Caco-2 (cell line): ENCODE data around the gene EAF1. TPM values are rescaled to one million over a fixed set of nuclear protein-coding genes. Genes with fewer than 3 reads are reported as not detected.

Source experiments
- BruUV-seq: library from RNA; stranded (reverse); fragments of 400-500 nt; replicated peaks from 2 replicates; lab custom pipeline; 2021; lab: Mats Ljungman, UMichigan
- CTCF ChIA-PET: fragments of 300-600 bp; sonication (Branson Sonifier 250); formaldehyde crosslinking; loops from one replicate; lab custom pipeline; 2022; ENCODE audit warnings: antibody characterized with exemption; lab: Charles Lee
- POLR2A ChIA-PET: fragments of 300-600 bp; sonication (Branson Sonifier 250); formaldehyde crosslinking; loops from one replicate; lab custom pipeline; 2022; ENCODE audit warnings: antibody characterized with exemption; lab: Charles Lee
- DNase-seq, 2 experiments: peaks; one replicate each; pipeline versions ENCODE4 v3.0.0 to v3.0.0-alpha.2; 2020 to 2022
- H3K27me3 ChIP-seq: replicated peaks from 2 replicates; pipeline ENCODE4 v1.6.0; 2011; ENCODE audit warnings: low read length; ENCODE audit not compliant: control insufficient read depth, insufficient read depth
- H3K36me3 ChIP-seq: 2 replicates; pipeline ENCODE4 v1.5.1; 2011; ENCODE audit warnings: low read length; ENCODE audit not compliant: control insufficient read depth, insufficient read depth
- H3K4me1 ChIP-seq: fragments of 250-450 bp; sonication (Bioruptor Pico); 2 replicates; pipeline ENCODE4 v1.5.1; 2020; ENCODE audit warnings: mild to moderate bottlenecking
- H3K4me3 ChIP-seq: 2 replicates; pipeline ENCODE4 v1.5.1; 2011; ENCODE audit warnings: low read depth, mild to moderate bottlenecking, control low read depth, low read length
- H3K9me3 ChIP-seq: fragments of 250-450 bp; sonication (Bioruptor Pico); 2 replicates; pipeline ENCODE4 v1.5.1; 2020; ENCODE audit warnings: mild to moderate bottlenecking, moderate library complexity
- H3K27ac Mint-ChIP-seq: one replicate; pipeline ENCODE4 v1.8.0; 2022; ENCODE audit warnings: mixed read lengths; ENCODE audit not compliant: unreplicated experiment
- H3K27me3 Mint-ChIP-seq: one replicate; pipeline ENCODE4 v1.8.0; 2022; ENCODE audit warnings: mixed read lengths; ENCODE audit not compliant: insufficient read depth, unreplicated experiment
- H3K36me3 Mint-ChIP-seq: one replicate; pipeline ENCODE4 v1.8.0; 2022; ENCODE audit warnings: mild to moderate bottlenecking, mixed read lengths; ENCODE audit not compliant: insufficient read depth, unreplicated experiment
- H3K4me1 Mint-ChIP-seq: one replicate; pipeline ENCODE4 v1.8.0; 2022; ENCODE audit warnings: low read depth, mixed read lengths; ENCODE audit not compliant: unreplicated experiment
- H3K4me3 Mint-ChIP-seq: one replicate; pipeline ENCODE4 v1.8.0; 2022; ENCODE audit warnings: mild to moderate bottlenecking, moderate library complexity, mixed read lengths; ENCODE audit not compliant: unreplicated experiment
- H3K9me3 Mint-ChIP-seq: one replicate; pipeline ENCODE4 v1.8.0; 2022; ENCODE audit warnings: mixed read lengths; ENCODE audit not compliant: unreplicated experiment
- CTCF ChIP-seq, 2 experiments: fragments of 200-600 bp in 1 of 2; IDR thresholded peaks; 1 replicate in 1 of 2; 2 replicates in 1 of 2; pipeline versions ENCODE4 v1.5.1 to v1.8.0; 2011 to 2022; ENCODE audit warnings: antibody characterized with exemption in 1 of 2, control low read depth in 1 of 2, inconsistent platforms in 1 of 2, low read depth in 1 of 2, low read length in 1 of 2, mild to moderate bottlenecking in 1 of 2, moderate library complexity in 1 of 2; ENCODE audit not compliant: insufficient read depth in 1 of 2, severe bottlenecking in 1 of 2, unreplicated experiment in 1 of 2
- intact Hi-C: fragments of 100-400 bp; cut with micrococcal nuclease; formaldehyde crosslinking; loops from one replicate; pipeline ENCODE4 v1.10.0; 2022; ENCODE audit not compliant: unreplicated experiment
- total RNA-seq: library from RNA; stranded (reverse); gene quantifications from 2 replicates; pipeline ENCODE4 v1.2.3, GENCODE V29; 2022

Gene EAF1
- total RNA-seq, 1 experiment from 2014 or later = 33.5 TPM

- Mint-ChIP-seq H3K27me3 (peaks cover 4% of the 10 kb centered on the region), H3K36me3 (no peaks in the 10 kb centered on the region), H3K27ac (no peak overlapping the region), H3K4me3 (no peak overlapping the region), H3K4me1 (no peaks in the 10 kb centered on the region), H3K9me3 (no peaks in the 10 kb centered on the region)
- H3K4me3 ChIP-seq = no peak overlapping the region
- ChIA-PET CTCF (no interaction called here), POLR2A (no interaction called here)
- BruUV-seq = no TSS peak
- intact Hi-C loops = no loop called here
- H3K9me3 ChIP-seq = no peaks in the 10 kb centered on the region
- DNase-seq = no peak
- H3K4me1 ChIP-seq = no peaks in the 10 kb centered on the region
- no peaks in the 10 kb centered on the region for H3K27me3 ChIP-seq
- no peak for TF ChIP-seq CTCF (IDR thresholded peaks at IDR 0.05; ENCODE audit: insufficient read depth in 1 of 2, low read depth in 1 of 2, low read length in 1 of 2, severe bottlenecking in 1 of 2, unreplicated experiment in 1 of 2)
- H3K36me3 ChIP-seq = no peaks in the 10 kb centered on the region
Observed at GRCh38 chr3:15476378-15476777, 49.0 kb downstream of the EAF1 start.

- Histone ChIP-seq H3K4me1 (no peaks in the 10 kb centered on the region), H3K9me3 (no peaks in the 10 kb centered on the region), H3K36me3 (no peaks in the 10 kb centered on the region), H3K4me3 (no peak overlapping the region), H3K27me3 (no peaks in the 10 kb centered on the region)
- no peak for TF ChIP-seq CTCF (IDR thresholded peaks at IDR 0.05; ENCODE audit: insufficient read depth in 1 of 2, low read depth in 1 of 2, low read length in 1 of 2, severe bottlenecking in 1 of 2, unreplicated experiment in 1 of 2)
- no TSS peak for BruUV-seq
- no peaks in the 10 kb centered on the region for H3K9me3 Mint-ChIP-seq
- peaks cover 3% of the 10 kb centered on the region for H3K27me3 Mint-ChIP-seq
- no peaks in the 10 kb centered on the region for H3K4me1 Mint-ChIP-seq
- H3K27ac Mint-ChIP-seq = no peak overlapping the region
- no peaks in the 10 kb centered on the region for H3K36me3 Mint-ChIP-seq
- intact Hi-C loops = no loop called here
- no peak for DNase-seq
- ChIA-PET POLR2A (no interaction called here), CTCF (no interaction called here)
- H3K4me3 Mint-ChIP-seq = no peak overlapping the region
Observed at GRCh38 chr3:15477951-15478639, 50.7 kb downstream of the EAF1 start.

- no peaks in the 10 kb centered on the region for H3K4me1 Mint-ChIP-seq
- intact Hi-C loops = no loop called here
- ChIA-PET POLR2A (no interaction called here), CTCF (no interaction called here)
- H3K4me3 Mint-ChIP-seq = no peak overlapping the region
- no peaks in the 10 kb centered on the region for H3K36me3 Mint-ChIP-seq
- peaks cover 6% of the 10 kb centered on the region for H3K27me3 Mint-ChIP-seq
- Histone ChIP-seq H3K4me3 (no peak overlapping the region), H3K9me3 (no peaks in the 10 kb centered on the region), H3K36me3 (no peaks in the 10 kb centered on the region), H3K27me3 (no peaks in the 10 kb centered on the region), H3K4me1 (no peaks in the 10 kb centered on the region)
- H3K9me3 Mint-ChIP-seq = no peaks in the 10 kb centered on the region
- TF ChIP-seq CTCF (IDR thresholded peaks at IDR 0.05; ENCODE audit: insufficient read depth in 1 of 2, low read depth in 1 of 2, low read length in 1 of 2, severe bottlenecking in 1 of 2, unreplicated experiment in 1 of 2) = no peak
- BruUV-seq = no TSS peak
- no peak overlapping the region for H3K27ac Mint-ChIP-seq
- no peak for DNase-seq
Observed at GRCh38 chr3:15478640-15478979, 51.2 kb downstream of the EAF1 start.
